T-helper 1 cell treated with Interleukin-12 subunit alpha and Interleukin-12 subunit beta and Interleukin-4 antibody, amounts not matched to agents 30 μg/mL and 1 μg/mL, for 36 hours (primary cell): ENCODE results near the gene DEPDC1.
"Not testable (repeated sequence)": the region's sequence is repeated elsewhere in the genome, so short reads cannot be mapped to it uniquely, and the experiment has no call there.

Source experiments
- H3K27ac Mint-ChIP-seq: one replicate; pipeline ENCODE4 v1.8.0; 2021; ENCODE audit warnings: mild to moderate bottlenecking, mixed read lengths
- H3K27me3 Mint-ChIP-seq: one replicate; pipeline ENCODE4 v1.8.0; 2021; ENCODE audit warnings: low read depth, mixed read lengths
- H3K36me3 Mint-ChIP-seq: one replicate; pipeline ENCODE4 v1.8.0; 2021; ENCODE audit warnings: low read depth, mixed read lengths
- H3K4me1 Mint-ChIP-seq: one replicate; pipeline ENCODE4 v1.8.0; 2021; ENCODE audit warnings: low read depth, mixed read lengths
- H3K4me3 Mint-ChIP-seq: one replicate; pipeline ENCODE4 v1.8.0; 2021; ENCODE audit warnings: mild to moderate bottlenecking, moderate library complexity, mixed read lengths
- H3K9me3 Mint-ChIP-seq: one replicate; pipeline ENCODE4 v1.8.0; 2021; ENCODE audit warnings: mixed read lengths

The DEPDC1 gene

DNA sequence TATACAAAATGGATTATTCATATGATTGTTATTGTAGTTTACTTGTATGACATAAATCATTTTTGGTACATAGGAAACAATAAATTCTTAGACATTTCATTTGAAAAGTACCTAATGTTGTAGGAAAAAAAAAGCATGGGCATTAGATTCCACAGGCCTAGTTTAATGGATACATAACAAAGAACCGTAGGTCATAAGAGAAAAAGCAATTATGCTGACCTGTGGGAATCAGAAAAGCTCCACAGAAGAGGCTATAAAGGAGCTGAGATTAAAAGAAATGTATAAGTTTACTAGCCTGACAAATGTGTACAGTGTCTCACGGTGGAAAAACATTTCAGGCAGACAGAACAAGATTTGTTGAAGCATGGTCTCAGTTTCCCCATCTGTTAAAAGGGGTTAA lies 3.7 kb downstream of the DEPDC1 start:
- Mint-ChIP-seq H3K36me3 (peaks cover 17% of the 10 kb centered on the region), H3K4me1 (peaks cover 33% of the 10 kb centered on the region), H3K4me3 (no peak overlapping the region), H3K9me3 (peaks cover 4% of the 10 kb centered on the region), H3K27ac (no peak overlapping the region), H3K27me3 (peaks cover 7% of the 10 kb centered on the region)

- peaks cover 20% of the 10 kb centered on the region for H3K36me3 Mint-ChIP-seq
- not testable (repeated sequence) for H3K27ac Mint-ChIP-seq, H3K9me3 Mint-ChIP-seq, H3K27me3 Mint-ChIP-seq, H3K4me3 Mint-ChIP-seq
- peaks cover 27% of the 10 kb centered on the region for H3K4me1 Mint-ChIP-seq
These were observed 4.6 kb downstream of the DEPDC1 start for GRCh38 chr1:68492255-68492654.

- H3K36me3 Mint-ChIP-seq: peaks cover 27% of the 10 kb centered on the region
- no peaks in the 10 kb centered on the region for H3K27me3 Mint-ChIP-seq
- no peak overlapping the region for H3K27ac Mint-ChIP-seq
- H3K9me3 Mint-ChIP-seq: peaks cover 4% of the 10 kb centered on the region
- H3K4me1 Mint-ChIP-seq: peaks cover 20% of the 10 kb centered on the region
- no peak overlapping the region for H3K4me3 Mint-ChIP-seq
These were observed 6.7 kb downstream of the DEPDC1 start for GRCh38 chr1:68490046-68490651.

GRCh38 chr1:68485431-68486022 lies 11.4 kb downstream of the DEPDC1 start:
- H3K9me3 Mint-ChIP-seq: peaks cover 4% of the 10 kb centered on the region
- peaks cover 32% of the 10 kb centered on the region for H3K36me3 Mint-ChIP-seq
- no peak overlapping the region for H3K4me3 Mint-ChIP-seq

GRCh38 chr1:68484618-68485017 lies 12.3 kb downstream of the DEPDC1 start:
- Mint-ChIP-seq H3K4me3 (no peak overlapping the region), H3K4me1 (peaks cover 2% of the 10 kb centered on the region), H3K27ac (no peak overlapping the region), H3K9me3 (no peaks in the 10 kb centered on the region), H3K27me3 (no peaks in the 10 kb centered on the region), H3K36me3 (peaks cover 28% of the 10 kb centered on the region)

More at GRCh38 chr1:68485431-68486022, 11.4 kb downstream of the DEPDC1 start:
- Mint-ChIP-seq H3K27me3 (no peaks in the 10 kb centered on the region), H3K4me1 (peaks cover 6% of the 10 kb centered on the region), H3K27ac (no peak overlapping the region)

DNA sequence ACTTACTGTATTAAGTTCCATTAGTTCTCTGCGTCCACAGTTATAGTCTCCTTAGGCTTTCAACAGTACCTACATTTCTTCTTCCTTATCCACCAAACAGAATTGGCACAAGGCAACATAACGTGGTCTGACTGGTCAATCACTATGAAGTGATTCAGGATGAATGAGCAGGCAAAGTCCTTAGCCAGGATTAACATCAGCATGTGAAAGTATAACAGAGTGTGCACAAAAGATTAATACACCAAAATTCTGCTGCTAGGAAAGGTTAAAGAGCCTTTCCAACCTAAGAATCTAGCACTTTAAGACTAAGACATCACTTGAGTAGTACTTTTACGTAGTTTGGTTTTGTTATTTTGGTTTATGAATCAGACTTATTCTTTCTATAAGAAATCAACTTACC lies 15.8 kb downstream of the DEPDC1 start:
- Mint-ChIP-seq H3K9me3 (no peaks in the 10 kb centered on the region), H3K27ac (no peak overlapping the region), H3K27me3 (no peaks in the 10 kb centered on the region), H3K36me3 (peaks cover 32% of the 10 kb centered on the region), H3K4me3 (no peak overlapping the region), H3K4me1 (peaks cover 2% of the 10 kb centered on the region)

GRCh38 chr1:68479501-68479900 lies 17.4 kb downstream of the DEPDC1 start:
- H3K9me3 Mint-ChIP-seq: no peaks in the 10 kb centered on the region
- no peaks in the 10 kb centered on the region for H3K27me3 Mint-ChIP-seq
- no peak overlapping the region for H3K4me3 Mint-ChIP-seq
- H3K27ac Mint-ChIP-seq: no peak overlapping the region
- no peaks in the 10 kb centered on the region for H3K4me1 Mint-ChIP-seq
- peaks cover 31% of the 10 kb centered on the region for H3K36me3 Mint-ChIP-seq

DNA sequence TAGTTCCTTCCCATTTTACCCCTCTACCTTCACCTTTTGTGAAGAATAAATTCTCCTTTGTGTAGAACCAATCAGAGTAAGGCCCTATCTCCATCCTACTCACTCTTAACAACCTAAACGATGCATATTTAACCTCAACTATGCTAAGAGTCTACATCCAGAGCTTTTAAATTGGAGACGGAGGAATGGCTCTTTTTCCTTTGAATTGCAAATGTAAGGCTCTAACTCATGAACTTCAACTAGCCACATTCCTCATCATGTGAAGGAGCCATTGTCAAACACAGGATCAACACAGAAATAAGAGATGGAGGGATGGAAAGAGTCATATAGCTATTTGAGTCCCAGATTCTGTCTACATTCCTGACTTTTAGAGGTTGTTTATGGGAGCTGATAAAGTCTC lies 18.2 kb downstream of the DEPDC1 start:
- no peaks in the 10 kb centered on the region for H3K27me3 Mint-ChIP-seq
- no peak overlapping the region for H3K27ac Mint-ChIP-seq
- no peaks in the 10 kb centered on the region for H3K4me1 Mint-ChIP-seq
- no peak overlapping the region for H3K4me3 Mint-ChIP-seq
- H3K9me3 Mint-ChIP-seq: no peaks in the 10 kb centered on the region
- peaks cover 31% of the 10 kb centered on the region for H3K36me3 Mint-ChIP-seq

DNA sequence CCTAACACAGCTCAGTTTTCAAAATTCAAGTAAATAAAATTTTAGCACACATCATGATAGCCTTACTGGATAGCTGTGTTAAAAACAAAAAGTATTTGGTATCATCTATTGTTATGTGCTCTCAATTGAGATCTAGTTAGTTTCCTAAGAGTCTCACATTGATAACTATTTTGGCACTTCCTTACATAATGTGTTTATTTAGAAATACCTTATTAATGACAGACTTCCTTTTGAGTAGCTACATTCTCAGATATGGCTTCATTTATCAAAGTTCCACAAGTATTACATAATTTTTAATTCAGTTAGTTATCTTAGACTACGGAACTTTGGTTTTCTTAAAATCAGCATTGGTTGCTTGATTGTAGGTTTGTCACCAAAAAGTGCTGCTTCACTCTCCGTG lies 20.3 kb downstream of the DEPDC1 start:
- H3K4me1 Mint-ChIP-seq, H3K27ac Mint-ChIP-seq, H3K9me3 Mint-ChIP-seq, H3K27me3 Mint-ChIP-seq, H3K4me3 Mint-ChIP-seq: not testable (repeated sequence)
- H3K36me3 Mint-ChIP-seq: peaks cover 18% of the 10 kb centered on the region

DNA sequence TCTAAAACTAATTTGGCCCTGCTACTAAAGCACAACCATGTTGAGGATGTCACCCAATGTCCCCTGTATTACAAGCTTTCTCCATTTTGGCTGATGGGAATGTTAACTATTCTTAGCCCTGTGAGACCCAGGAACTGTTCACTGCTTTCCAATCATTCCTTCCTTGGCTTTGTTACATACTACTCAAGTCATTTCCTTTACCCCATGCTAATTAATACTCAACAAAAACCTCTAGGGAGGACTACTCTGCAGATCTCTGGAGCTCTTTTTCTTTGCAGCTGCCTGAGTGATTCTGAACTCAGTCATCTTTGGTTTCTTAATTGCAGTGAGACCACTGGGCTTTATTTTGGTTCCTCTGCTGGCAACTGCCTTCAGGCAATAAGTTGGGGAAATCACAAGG lies 23.8 kb downstream of the DEPDC1 start:
- Mint-ChIP-seq H3K27me3 (no peaks in the 10 kb centered on the region), H3K4me1 (no peaks in the 10 kb centered on the region), H3K27ac (no peak overlapping the region), H3K9me3 (no peaks in the 10 kb centered on the region), H3K36me3 (peaks cover 9% of the 10 kb centered on the region), H3K4me3 (no peak overlapping the region)

- Mint-ChIP-seq H3K4me3 (no peak overlapping the region), H3K36me3 (peaks cover 3% of the 10 kb centered on the region), H3K9me3 (no peaks in the 10 kb centered on the region), H3K4me1 (no peaks in the 10 kb centered on the region), H3K27ac (no peak overlapping the region), H3K27me3 (peaks cover 4% of the 10 kb centered on the region)
These were observed 26.4 kb downstream of the DEPDC1 start for GRCh38 chr1:68470388-68470970.

DNA sequence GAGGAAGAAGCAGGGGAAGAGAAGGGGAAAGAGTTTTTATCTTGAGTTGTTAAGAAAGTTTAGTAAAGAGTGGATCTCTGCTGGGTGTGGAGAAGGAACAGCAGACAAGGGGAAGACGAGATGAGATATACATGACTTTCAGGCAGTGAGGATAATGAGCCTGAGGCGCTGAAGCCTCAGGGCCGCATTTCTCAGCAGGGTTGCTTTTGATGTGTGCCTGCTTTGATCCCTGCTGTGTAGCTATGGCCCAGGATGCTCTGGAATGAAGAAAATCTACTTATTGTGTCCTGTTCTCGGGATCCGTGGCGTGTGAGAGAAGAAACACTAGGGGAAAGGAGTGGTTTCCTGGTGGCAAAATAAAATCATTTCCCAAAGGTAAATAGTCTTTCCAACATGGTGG lies 32.0 kb downstream of the DEPDC1 start:
- Mint-ChIP-seq H3K4me3 (no peak overlapping the region), H3K27me3 (peaks cover 16% of the 10 kb centered on the region), H3K9me3 (peaks cover 5% of the 10 kb centered on the region), H3K36me3 (no peaks in the 10 kb centered on the region), H3K27ac (no peak overlapping the region), H3K4me1 (no peaks in the 10 kb centered on the region)

DNA sequence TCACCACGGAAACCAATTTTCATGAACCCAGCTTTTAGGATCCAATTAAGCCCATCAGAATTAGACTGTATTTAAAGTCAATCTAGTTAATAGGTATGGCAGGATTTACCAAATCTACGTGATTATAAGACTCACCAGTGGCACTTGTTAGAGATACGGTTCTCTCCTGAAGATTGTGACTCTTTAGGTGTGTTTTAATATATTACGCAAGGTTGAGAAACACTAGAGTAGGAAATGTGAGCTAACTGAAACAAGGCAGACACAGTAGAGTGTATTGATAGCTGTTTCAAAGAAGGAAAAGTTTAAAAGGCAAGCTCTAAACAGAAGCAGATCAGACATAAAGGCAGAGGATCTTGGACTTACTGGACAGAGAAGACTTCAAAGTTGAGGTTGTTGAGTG lies 35.9 kb downstream of the DEPDC1 start:
- no peaks in the 10 kb centered on the region for H3K36me3 Mint-ChIP-seq
- H3K4me3 Mint-ChIP-seq: no peak overlapping the region
- H3K27me3 Mint-ChIP-seq: peaks cover 12% of the 10 kb centered on the region
- H3K27ac Mint-ChIP-seq: no peak overlapping the region
- H3K9me3 Mint-ChIP-seq: peaks cover 5% of the 10 kb centered on the region
- no peaks in the 10 kb centered on the region for H3K4me1 Mint-ChIP-seq

DNA sequence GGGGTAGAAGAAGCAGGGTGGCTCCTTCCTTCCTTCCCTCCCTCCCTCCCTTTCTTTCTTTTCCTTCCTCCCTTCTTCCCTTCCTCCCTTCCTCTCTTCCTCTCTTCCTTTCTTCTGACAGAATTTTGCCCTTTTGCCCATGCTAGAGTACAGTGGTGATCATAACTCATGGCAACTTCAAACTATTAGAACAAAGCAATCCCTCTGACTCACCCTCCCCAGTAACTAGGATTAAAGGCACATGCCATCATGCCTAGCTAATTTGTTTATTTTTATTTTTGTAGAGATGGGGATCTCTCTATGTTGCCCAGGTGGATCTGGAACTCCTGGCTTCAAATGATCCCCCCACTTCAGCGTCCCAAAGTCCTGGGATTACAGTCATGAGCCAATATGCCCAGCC lies 37.1 kb downstream of the DEPDC1 start:
- Mint-ChIP-seq H3K36me3 (no peaks in the 10 kb centered on the region), H3K27me3 (peaks cover 8% of the 10 kb centered on the region), H3K4me1 (no peaks in the 10 kb centered on the region), H3K4me3 (no peak overlapping the region), H3K27ac (no peak overlapping the region), H3K9me3 (peaks cover 5% of the 10 kb centered on the region)

DNA sequence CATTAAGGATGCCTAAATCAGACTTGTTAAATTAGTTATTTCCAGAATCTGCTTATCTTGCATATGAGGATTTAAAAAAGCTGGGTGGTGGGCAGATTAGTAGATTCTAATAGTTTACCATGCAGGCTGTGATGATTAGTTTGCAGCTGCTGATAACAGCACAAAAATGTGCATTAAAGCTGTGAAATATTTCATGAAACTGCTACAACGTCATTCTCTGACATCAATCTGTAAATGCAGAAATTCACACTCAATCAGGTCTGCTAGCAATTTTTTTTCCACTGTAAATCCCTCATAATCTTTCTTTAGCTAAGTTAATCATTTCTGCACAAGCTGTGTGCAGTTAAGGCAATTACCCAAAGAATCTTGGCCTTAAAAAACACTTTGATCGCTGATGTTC lies 37.8 kb downstream of the DEPDC1 start:
- no peaks in the 10 kb centered on the region for H3K36me3 Mint-ChIP-seq
- peaks cover 5% of the 10 kb centered on the region for H3K9me3 Mint-ChIP-seq
- no peak overlapping the region for H3K27ac Mint-ChIP-seq
- peaks cover 4% of the 10 kb centered on the region for H3K27me3 Mint-ChIP-seq
- H3K4me3 Mint-ChIP-seq: no peak overlapping the region
- H3K4me1 Mint-ChIP-seq: no peaks in the 10 kb centered on the region
